VCaP (cell line): ENCODE data around the gene KRTAP9-8.
"Not testable (repeated sequence)": the region's sequence is repeated elsewhere in the genome, so short reads cannot be mapped to it uniquely, and the experiment has no call there.

Experiments used
- H3K27ac ChIP-seq: fragments of 450-650 bp; 2 replicates; pipeline ENCODE4 v1.5.1; 2017
- CTCF ChIP-seq: fragments of 450-650 bp; conservative IDR thresholded peaks from 2 replicates; pipeline ENCODE4 v1.5.1; 2017; ENCODE audit warnings: mild to moderate bottlenecking, moderate library complexity

KRTAP9-8 gene

GRCh38 chr17:41237949-41238437 is at the start of gene KRTAP9-8:
KRTAP9-8 (plus strand) TSS chr17:41237999; CDS start chr17:41238052, 53 bp downstream.
- not testable (repeated sequence) for H3K27ac ChIP-seq

- not testable (repeated sequence) for H3K27ac ChIP-seq
Measured at GRCh38 chr17:41189837-41190318, 47.9 kb upstream of the KRTAP9-8 start, which contains the start of gene KRTAP9-1. KRTAP9-1 (plus strand) TSS chr17:41189887; CDS start chr17:41189887, 0 bp downstream.

- H3K27ac ChIP-seq = no peak overlapping the region
- TF ChIP-seq CTCF = no peak
Measured at GRCh38 chr17:41190328-41190727, 47.5 kb upstream of the KRTAP9-8 start.

- H3K27ac ChIP-seq = no peak overlapping the region
- no peak for TF ChIP-seq CTCF
Measured at GRCh38 chr17:41196068-41196467, 41.7 kb upstream of the KRTAP9-8 start.

GRCh38 chr17:41199421-41200078 is 38.2 kb upstream of the KRTAP9-8 start:
- no peak for TF ChIP-seq CTCF
- no peak overlapping the region for H3K27ac ChIP-seq

- H3K27ac ChIP-seq = no peak overlapping the region
- TF ChIP-seq CTCF = no peak
Measured at GRCh38 chr17:41211845-41212466, 25.8 kb upstream of the KRTAP9-8 start.

GRCh38 chr17:41212524-41213169 is 25.2 kb upstream of the KRTAP9-8 start:
- no peak for TF ChIP-seq CTCF

GRCh38 chr17:41215681-41216080 is 22.1 kb upstream of the KRTAP9-8 start:
- H3K27ac ChIP-seq = no peak overlapping the region
- TF ChIP-seq CTCF = no peak

More at GRCh38 chr17:41212524-41213169, 25.2 kb upstream of the KRTAP9-8 start:
- no peak overlapping the region for H3K27ac ChIP-seq
